Ectodermal cell (in vitro differentiated cells): ENCODE results near the gene EFNB2.
A peak's percentile ranks its signal among the peaks of the same experiment; 100 is the strongest.

Experiments
- H3K27ac ChIP-seq: 2 replicates; pipeline ENCODE4 v1.7.0; 2013; ENCODE audit warnings: mild to moderate bottlenecking, low read depth, low read length; ENCODE audit not compliant: insufficient read depth, poor library complexity, severe bottlenecking
- H3K27me3 ChIP-seq: 2 replicates; pipeline ENCODE4 v1.7.0; 2013; ENCODE audit warnings: mild to moderate bottlenecking, low read length; ENCODE audit not compliant: insufficient read depth, control insufficient read depth, poor library complexity, severe bottlenecking
- H3K36me3 ChIP-seq: one replicate; pipeline ENCODE4 v1.7.0; 2013; ENCODE audit warnings: low read length; ENCODE audit not compliant: control insufficient read depth, insufficient read depth
- H3K4me1 ChIP-seq: one replicate; pipeline ENCODE4 v1.7.0; 2013; ENCODE audit warnings: low read length; ENCODE audit not compliant: control insufficient read depth, insufficient read depth
- H3K4me3 ChIP-seq: 2 replicates; pipeline ENCODE4 v1.7.0; 2013; ENCODE audit warnings: low read depth, low read length, control low read depth; ENCODE audit not compliant: insufficient read depth
- H3K9me3 ChIP-seq: 2 replicates; pipeline ENCODE4 v1.7.0; 2013; ENCODE audit warnings: mild to moderate bottlenecking, low read length, moderate library complexity; ENCODE audit not compliant: control insufficient read depth
- WGBS, 2 experiments: methylation state at CpG; one replicate each; pipeline ENCODE4 v1.1.7; 2013; ENCODE audit warnings: missing lambda C conversion rate in 2 of 2; 5-methylcytosine and 5-hydroxymethylcytosine counted together

Gene EFNB2

GRCh38 chr13:106514928-106515634 lies 20.4 kb downstream of the EFNB2 start:
- Histone ChIP-seq H3K36me3 (peaks cover 10% of the 10 kb centered on the region), H3K27me3 (no peaks in the 10 kb centered on the region), H3K9me3 (no peaks in the 10 kb centered on the region), H3K4me1 (peaks cover 35% of the 10 kb centered on the region), H3K27ac (no peak overlapping the region), H3K4me3 (no peak overlapping the region)
- WGBS, 2 experiments, result 79 to 82% methylated on average over 11 to 15 of the region's 15 CpGs

GRCh38 chr13:106513025-106513983 lies 22.2 kb downstream of the EFNB2 start:
- Histone ChIP-seq H3K4me1 (peaks cover 37% of the 10 kb centered on the region), H3K36me3 (peaks cover 10% of the 10 kb centered on the region), H3K27ac (no peak overlapping the region), H3K4me3 (no peak overlapping the region), H3K27me3 (no peaks in the 10 kb centered on the region), H3K9me3 (no peaks in the 10 kb centered on the region)
- 40 to 52% methylated on average over 6 to 8 of the region's 8 CpGs for WGBS, 2 experiments

- WGBS, 2 experiments, result 75 to 76% methylated on average over 11 of the region's 11 CpGs
- H3K4me3 ChIP-seq, result no peak overlapping the region
- peaks cover 3% of the 10 kb centered on the region for H3K4me1 ChIP-seq
These were observed 27.7 kb downstream of the EFNB2 start for GRCh38 chr13:106507560-106508274.

GRCh38 chr13:106506286-106506685 lies 29.2 kb downstream of the EFNB2 start:
- H3K9me3 ChIP-seq, result no peaks in the 10 kb centered on the region
- H3K27ac ChIP-seq, result no peak overlapping the region
- H3K4me3 ChIP-seq, result no peak overlapping the region
- H3K4me1 ChIP-seq, result peaks cover 3% of the 10 kb centered on the region
- WGBS, 2 experiments, result 94 to 95% methylated on average over 2 of the region's 2 CpGs
- no peaks in the 10 kb centered on the region for H3K27me3 ChIP-seq
- H3K36me3 ChIP-seq, result peaks cover 30% of the 10 kb centered on the region

More at GRCh38 chr13:106507560-106508274, 27.7 kb downstream of the EFNB2 start:
- H3K36me3 ChIP-seq, result peaks cover 33% of the 10 kb centered on the region
- no peaks in the 10 kb centered on the region for H3K27me3 ChIP-seq
- H3K9me3 ChIP-seq, result no peaks in the 10 kb centered on the region
- H3K27ac ChIP-seq, result peak overlapping the region; percentile 9

GRCh38 chr13:106505732-106506131 lies 29.7 kb downstream of the EFNB2 start:
- Histone ChIP-seq H3K4me1 (peaks cover 3% of the 10 kb centered on the region), H3K4me3 (no peak overlapping the region), H3K9me3 (no peaks in the 10 kb centered on the region), H3K27ac (no peak overlapping the region), H3K36me3 (peaks cover 28% of the 10 kb centered on the region), H3K27me3 (no peaks in the 10 kb centered on the region)
- WGBS, 2 experiments, result 90 to 96% methylated on average over 4 of the region's 4 CpGs

GRCh38 chr13:106505295-106505694 lies 30.2 kb downstream of the EFNB2 start:
- 96 to 100% methylated on average over 3 to 4 of the region's 4 CpGs for WGBS, 2 experiments
- Histone ChIP-seq H3K27ac (no peak overlapping the region), H3K4me3 (no peak overlapping the region), H3K27me3 (no peaks in the 10 kb centered on the region), H3K9me3 (no peaks in the 10 kb centered on the region), H3K36me3 (peaks cover 28% of the 10 kb centered on the region), H3K4me1 (peaks cover 3% of the 10 kb centered on the region)

- no peaks in the 10 kb centered on the region for H3K9me3 ChIP-seq
- no peak overlapping the region for H3K4me3 ChIP-seq
- H3K4me1 ChIP-seq, result peaks cover 3% of the 10 kb centered on the region
- WGBS, 2 experiments, result 95 to 98% methylated on average over 8 to 9 of the region's 9 CpGs
- H3K27me3 ChIP-seq, result no peaks in the 10 kb centered on the region
- H3K27ac ChIP-seq, result no peak overlapping the region
- peaks cover 28% of the 10 kb centered on the region for H3K36me3 ChIP-seq
These were observed 31.6 kb downstream of the EFNB2 start for GRCh38 chr13:106503730-106504453.

- Histone ChIP-seq H3K27ac (no peak overlapping the region), H3K36me3 (peaks cover 28% of the 10 kb centered on the region), H3K27me3 (no peaks in the 10 kb centered on the region), H3K4me3 (no peak overlapping the region), H3K9me3 (no peaks in the 10 kb centered on the region), H3K4me1 (peaks cover 4% of the 10 kb centered on the region)
- WGBS, 2 experiments, result 94 to 98% methylated on average over 4 to 5 of the region's 5 CpGs
These were observed 32.2 kb downstream of the EFNB2 start for GRCh38 chr13:106503272-106503671.

GRCh38 chr13:106500445-106500844 lies 35.0 kb downstream of the EFNB2 start:
- no peak overlapping the region for H3K27ac ChIP-seq
- WGBS, 2 experiments, result 94 to 98% methylated on average over 6 of the region's 6 CpGs
- no peak overlapping the region for H3K4me3 ChIP-seq
- no peaks in the 10 kb centered on the region for H3K27me3 ChIP-seq
- H3K4me1 ChIP-seq, result peaks cover 3% of the 10 kb centered on the region
- peaks cover 15% of the 10 kb centered on the region for H3K36me3 ChIP-seq
- H3K9me3 ChIP-seq, result no peaks in the 10 kb centered on the region
